ENCODE measurements around the gene LRRK1. TPM values are rescaled to one million over a fixed set of nuclear protein-coding genes. Genes with fewer than 3 reads are reported as not detected.

The LRRK1 gene
- total and polyA plus RNA-seq, 2 donors (not counting 1 experiment from before 2014, with no cell fraction given) = 19.8 to 53.0 TPM

DNA sequence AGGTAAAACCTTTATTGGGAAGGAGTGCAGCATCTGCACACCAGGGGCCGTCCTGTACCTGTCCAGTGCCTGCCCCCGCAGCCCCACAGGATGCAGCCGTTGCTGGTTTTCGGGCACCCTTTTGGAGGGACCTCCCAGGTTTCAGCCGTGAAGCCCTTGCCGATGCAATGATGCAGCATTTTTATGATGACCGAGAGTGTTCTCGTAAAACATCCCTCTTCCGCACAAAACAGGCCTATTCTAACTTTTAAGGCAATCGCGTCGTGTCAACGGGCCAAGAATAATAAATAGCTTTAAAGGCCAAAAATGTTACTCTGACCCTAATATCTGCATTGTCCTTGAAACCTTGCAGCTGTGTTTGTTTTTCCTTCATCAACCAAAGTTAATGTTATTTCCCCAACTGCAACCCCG is 126.1 kb downstream of the LRRK1 start:
- TF ChIP-seq EZH2 (IDR thresholded peaks at IDR 0.05; ENCODE audit: borderline replicate concordance, insufficient read depth, low read depth, low read length, poor library complexity, severe bottlenecking) = no peak
- TF ChIP-seq, protein P1, sequence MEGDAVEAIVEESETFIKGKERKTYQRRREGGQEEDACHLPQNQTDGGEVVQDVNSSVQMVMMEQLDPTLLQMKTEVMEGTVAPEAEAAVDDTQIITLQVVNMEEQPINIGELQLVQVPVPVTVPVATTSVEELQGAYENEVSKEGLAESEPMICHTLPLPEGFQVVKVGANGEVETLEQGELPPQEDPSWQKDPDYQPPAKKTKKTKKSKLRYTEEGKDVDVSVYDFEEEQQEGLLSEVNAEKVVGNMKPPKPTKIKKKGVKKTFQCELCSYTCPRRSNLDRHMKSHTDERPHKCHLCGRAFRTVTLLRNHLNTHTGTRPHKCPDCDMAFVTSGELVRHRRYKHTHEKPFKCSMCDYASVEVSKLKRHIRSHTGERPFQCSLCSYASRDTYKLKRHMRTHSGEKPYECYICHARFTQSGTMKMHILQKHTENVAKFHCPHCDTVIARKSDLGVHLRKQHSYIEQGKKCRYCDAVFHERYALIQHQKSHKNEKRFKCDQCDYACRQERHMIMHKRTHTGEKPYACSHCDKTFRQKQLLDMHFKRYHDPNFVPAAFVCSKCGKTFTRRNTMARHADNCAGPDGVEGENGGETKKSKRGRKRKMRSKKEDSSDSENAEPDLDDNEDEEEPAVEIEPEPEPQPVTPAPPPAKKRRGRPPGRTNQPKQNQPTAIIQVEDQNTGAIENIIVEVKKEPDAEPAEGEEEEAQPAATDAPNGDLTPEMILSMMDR (IDR thresholded peaks at IDR 0.05) = no peak
- Histone ChIP-seq H3K4me2 (replicated peaks; ENCODE audit: low read depth, low read length, poor library complexity, severe bottlenecking) (no peak overlapping the region), H3K9ac (ENCODE audit: low read length) (no peak overlapping the region), H3K27me3 (replicated peaks in 1 of 4; ENCODE audit: control extremely low read depth in 1 of 4, control insufficient read depth in 3 of 4, insufficient read depth in 4 of 4, low read length in 3 of 4) (no peaks in the 10 kb centered on the region), H3K79me2 (ENCODE audit: control insufficient read depth, insufficient read depth, low read length) (no peaks in the 10 kb centered on the region), H3K27ac (ENCODE audit: low read length in 2 of 2) (no peak overlapping the region), H3K36me3 (replicated peaks in 1 of 2; ENCODE audit: control extremely low read depth in 1 of 2, control insufficient read depth in 1 of 2, extremely low read depth in 1 of 2, insufficient read depth in 2 of 2, low read length in 1 of 2) (peaks cover 3 to 65% of the 10 kb centered on the region in 2 experiments), H3K4me1 (ENCODE audit: control insufficient read depth in 2 of 2, insufficient read depth in 2 of 2, low read length in 2 of 2) (no peaks in the 10 kb centered on the region), H3K4me3 (ENCODE audit: control extremely low read depth in 1 of 5, extremely low read depth in 1 of 5, insufficient read depth in 1 of 5, low read depth in 2 of 5, low read length in 4 of 5) (no peak overlapping the region), H2AFZ (ENCODE audit: insufficient read depth, low read depth, low read length, poor library complexity, severe bottlenecking) (no peak overlapping the region), H4K20me1 (ENCODE audit: control insufficient read depth, insufficient read depth, low read length, poor library complexity, severe bottlenecking) (no peaks in the 10 kb centered on the region), H3K9me3 (ENCODE audit: control extremely low read depth in 1 of 3, control insufficient read depth in 2 of 3, insufficient read depth in 1 of 3, low read length in 2 of 3) (peaks cover 0 to 3% (median 0%) of the 10 kb centered on the region in 3 donors)
- H3K4me3 Mint-ChIP-seq = no peak overlapping the region
- H3K9me3 Mint-ChIP-seq (ENCODE audit: insufficient read depth) = no peaks in the 10 kb centered on the region
- ATAC-seq (ENCODE audit: low read depth) = no peak
- WGBS (ENCODE audit: insufficient coverage) = 99% methylated on average over 14 of the region's 14 CpGs
- ChIA-PET POLR2A (no interaction called here), CTCF (no interaction called here)
- no peak overlapping the region for H3K27ac Mint-ChIP-seq
- no peak for DNase-seq
- H3K4me1 Mint-ChIP-seq = no peaks in the 10 kb centered on the region
- intact Hi-C loops (cut with micrococcal nuclease) = no loop called here
- H3K27me3 Mint-ChIP-seq = no peaks in the 10 kb centered on the region

GRCh38 chr15:101045835-101046691 is 126.9 kb downstream of the LRRK1 start:
- Mint-ChIP-seq H3K4me3 (no peak overlapping the region), H3K27me3 (no peaks in the 10 kb centered on the region), H3K9me3 (ENCODE audit: insufficient read depth) (no peaks in the 10 kb centered on the region), H3K27ac (no peak overlapping the region), H3K4me1 (no peaks in the 10 kb centered on the region)
- 94% methylated on average over 19 of the region's 19 CpGs for WGBS (ENCODE audit: insufficient coverage)
- POLR2A ChIA-PET = no interaction called here
- no peak for ATAC-seq (ENCODE audit: low read depth)
- Histone ChIP-seq H2AFZ (ENCODE audit: insufficient read depth, low read depth, low read length, poor library complexity, severe bottlenecking) (no peak overlapping the region), H3K27me3 (replicated peaks in 1 of 4; ENCODE audit: control extremely low read depth in 1 of 4, control insufficient read depth in 3 of 4, insufficient read depth in 4 of 4, low read length in 3 of 4) (no peaks in the 10 kb centered on the region), H4K20me1 (ENCODE audit: control insufficient read depth, insufficient read depth, low read length, poor library complexity, severe bottlenecking) (no peaks in the 10 kb centered on the region), H3K27ac (ENCODE audit: low read length in 2 of 2) (no peak overlapping the region), H3K4me2 (replicated peaks; ENCODE audit: low read depth, low read length, poor library complexity, severe bottlenecking) (no peak overlapping the region), H3K4me1 (ENCODE audit: control insufficient read depth in 2 of 2, insufficient read depth in 2 of 2, low read length in 2 of 2) (no peaks in the 10 kb centered on the region), H3K9ac (ENCODE audit: low read length) (no peak overlapping the region), H3K9me3 (ENCODE audit: control extremely low read depth in 1 of 3, control insufficient read depth in 2 of 3, insufficient read depth in 1 of 3, low read length in 2 of 3) (no peaks in the 10 kb centered on the region), H3K4me3 (ENCODE audit: control extremely low read depth in 1 of 5, extremely low read depth in 1 of 5, insufficient read depth in 1 of 5, low read depth in 2 of 5, low read length in 4 of 5) (no peak overlapping the region), H3K79me2 (ENCODE audit: control insufficient read depth, insufficient read depth, low read length) (no peaks in the 10 kb centered on the region), H3K36me3 (replicated peaks in 1 of 2; ENCODE audit: control extremely low read depth in 1 of 2, control insufficient read depth in 1 of 2, extremely low read depth in 1 of 2, insufficient read depth in 2 of 2, low read length in 1 of 2) (peaks cover 3 to 68% of the 10 kb centered on the region in 2 experiments)
- TF ChIP-seq, protein P1 (IDR thresholded peaks at IDR 0.05) = no peak
- no peak for TF ChIP-seq EZH2 (IDR thresholded peaks at IDR 0.05; ENCODE audit: borderline replicate concordance, insufficient read depth, low read depth, low read length, poor library complexity, severe bottlenecking)
- intact Hi-C loops (cut with micrococcal nuclease) = no loop called here
- DNase-seq = no peak
- CTCF ChIA-PET = no interaction called here
